ENCODE data around the gene LRATD1.
A peak's percentile ranks its signal among the peaks of the same experiment; 100 is the strongest.
"Not testable (repeated sequence)": the region's sequence is repeated elsewhere in the genome, so short reads cannot be mapped to it uniquely, and the experiment has no call there.

Gene LRATD1, protein sequence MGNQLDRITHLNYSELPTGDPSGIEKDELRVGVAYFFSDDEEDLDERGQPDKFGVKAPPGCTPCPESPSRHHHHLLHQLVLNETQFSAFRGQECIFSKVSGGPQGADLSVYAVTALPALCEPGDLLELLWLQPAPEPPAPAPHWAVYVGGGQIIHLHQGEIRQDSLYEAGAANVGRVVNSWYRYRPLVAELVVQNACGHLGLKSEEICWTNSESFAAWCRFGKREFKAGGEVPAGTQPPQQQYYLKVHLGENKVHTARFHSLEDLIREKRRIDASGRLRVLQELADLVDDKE

GRCh38 chr2:14632133-14632936 is at the start of gene LRATD1:
LRATD1 (plus strand) TSS chr2:14632717; CDS start chr2:14633980, 1,263 bp downstream.
- peak; percentile 87 for DNase-seq (ENCODE audit: low spot score)
- FAIRE-seq: peak; percentile 17

DNA sequence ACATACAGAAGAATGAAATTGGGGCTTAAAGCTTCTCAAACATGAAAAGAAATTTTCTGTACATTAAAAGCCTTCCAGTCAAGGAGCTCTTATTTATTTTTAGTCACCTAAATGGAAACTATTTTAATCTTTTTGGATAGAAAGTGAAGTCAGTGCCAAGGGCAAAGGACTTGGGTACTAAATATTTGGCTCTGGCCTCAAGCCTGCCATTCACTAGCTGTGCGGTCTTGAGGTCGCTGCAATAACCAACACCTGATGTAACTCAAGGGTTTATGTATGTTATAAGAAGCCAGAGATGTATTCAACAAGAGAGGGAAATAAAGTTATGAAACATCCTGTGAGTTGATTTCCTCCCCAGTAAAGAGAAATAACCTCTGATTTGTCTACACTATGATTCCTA is 49.5 kb upstream of the LRATD1 start:
- FAIRE-seq (no peak), DNase-seq (ENCODE audit: low spot score) (no peak)

DNA sequence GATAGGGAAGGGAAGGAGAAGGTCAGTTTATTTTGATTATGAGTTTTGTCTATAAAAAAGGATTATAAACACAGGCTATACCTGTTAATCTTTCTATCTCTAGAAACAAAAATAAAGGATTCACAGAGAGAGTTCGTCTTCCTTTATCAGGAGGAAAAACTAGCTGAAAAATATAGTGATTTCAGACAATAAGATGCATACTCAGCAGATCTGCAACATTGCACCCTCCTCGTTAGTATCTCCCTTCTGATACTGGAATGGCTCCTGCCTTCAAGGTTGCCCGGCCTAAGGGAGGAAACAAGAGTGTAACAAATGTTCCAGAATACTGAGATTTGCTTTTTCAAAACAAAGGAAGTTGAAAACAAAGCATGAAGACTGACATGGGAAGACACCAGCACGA is 48.7 kb upstream of the LRATD1 start:
- no peak for FAIRE-seq
- DNase-seq (ENCODE audit: low spot score): no peak

DNA sequence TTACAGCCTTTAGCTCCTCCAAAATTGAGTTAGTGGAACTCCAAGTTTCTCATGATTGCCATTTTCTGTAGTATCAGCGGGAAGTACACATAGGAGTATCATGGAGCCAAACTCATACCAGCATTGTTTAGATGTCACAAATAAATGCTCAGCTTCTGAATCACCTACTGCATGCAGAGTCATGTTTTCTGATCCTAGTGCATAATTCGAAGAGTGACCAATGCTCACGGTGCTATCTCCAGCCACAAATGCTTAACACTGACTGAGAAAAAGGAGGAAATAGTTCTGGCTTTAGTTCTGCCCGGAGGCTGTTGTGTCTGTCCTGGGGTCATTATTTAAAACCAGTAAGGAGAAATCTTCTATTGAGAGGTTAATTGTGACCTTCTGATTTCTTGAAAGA is 45.4 kb upstream of the LRATD1 start:
- DNase-seq (ENCODE audit: low spot score) (peak; percentile 21), FAIRE-seq (no peak)

- DNase-seq (ENCODE audit: low spot score) (no peak), FAIRE-seq (no peak)
Measured at GRCh38 chr2:14601156-14601770, 31.3 kb upstream of the LRATD1 start.

DNA sequence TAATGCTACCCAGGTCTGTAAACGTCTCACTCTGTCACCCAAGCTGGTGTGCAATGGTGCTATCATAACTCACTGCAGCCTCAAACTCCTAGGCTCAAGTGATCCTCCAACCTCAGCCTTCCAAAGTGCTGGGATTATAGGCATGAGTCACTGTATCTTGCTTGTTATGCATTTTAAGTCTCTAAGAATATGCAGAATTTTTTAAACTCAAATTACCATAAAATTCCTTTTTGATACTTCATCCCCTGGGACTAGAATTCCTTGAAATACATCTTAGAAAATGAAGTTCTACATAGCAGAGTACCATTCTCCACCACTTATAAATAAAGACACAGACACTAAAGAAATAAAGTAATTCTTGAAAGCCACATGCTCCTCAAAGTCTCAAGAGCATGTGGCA is 30.2 kb upstream of the LRATD1 start:
- DNase-seq (ENCODE audit: low spot score) (no peak), FAIRE-seq (no peak)

DNA sequence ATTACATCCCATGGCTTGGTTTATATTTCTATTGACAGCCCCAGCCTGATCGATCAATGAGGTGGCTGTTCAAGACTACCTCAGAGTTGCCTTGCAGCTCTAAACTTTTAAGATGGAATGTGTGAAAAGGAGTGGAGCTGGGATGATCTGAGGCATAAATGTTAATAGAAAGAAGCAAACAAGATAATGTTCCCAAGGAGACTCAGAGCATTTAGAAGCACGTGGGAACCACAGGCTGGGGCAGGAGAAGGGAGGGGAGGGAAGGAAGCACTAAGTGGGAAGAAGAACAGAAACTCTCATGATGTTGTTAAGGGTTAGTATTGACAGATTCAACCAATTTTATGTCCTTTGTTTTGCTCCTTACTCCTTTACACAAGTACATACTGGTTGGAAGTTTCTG is 28.8 kb upstream of the LRATD1 start:
- no peak for DNase-seq (ENCODE audit: low spot score)
- no peak for FAIRE-seq

GRCh38 chr2:14608245-14608644 is 24.3 kb upstream of the LRATD1 start:
- FAIRE-seq (no peak), DNase-seq (ENCODE audit: low spot score) (no peak)

DNA sequence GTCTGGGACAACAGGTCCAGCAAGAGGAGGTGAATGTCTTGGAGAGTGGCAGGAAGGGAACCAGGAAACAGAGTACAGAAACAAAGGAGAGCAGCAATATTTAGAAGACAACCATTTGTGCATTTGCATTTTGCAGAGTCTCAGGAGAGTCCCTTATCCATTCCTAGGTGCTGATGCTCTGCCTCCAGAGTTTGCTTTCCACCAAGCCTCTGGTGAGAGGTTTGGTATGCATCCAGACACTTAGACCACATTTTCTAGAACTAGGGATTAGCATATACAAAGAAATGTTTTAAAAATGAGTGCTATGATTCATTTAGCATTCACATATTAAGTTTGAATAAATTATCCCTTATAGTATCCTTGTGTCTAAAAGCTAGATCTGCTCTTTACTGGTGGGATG is 18.5 kb upstream of the LRATD1 start:
- no peak for DNase-seq (ENCODE audit: low spot score)
- FAIRE-seq: no peak

- FAIRE-seq (no peak), DNase-seq (ENCODE audit: low spot score) (no peak)
Measured at GRCh38 chr2:14615121-14615520, 17.4 kb upstream of the LRATD1 start.

- FAIRE-seq: no peak
- DNase-seq (ENCODE audit: low spot score): no peak
Measured at GRCh38 chr2:14615760-14616159, 16.8 kb upstream of the LRATD1 start.

DNA sequence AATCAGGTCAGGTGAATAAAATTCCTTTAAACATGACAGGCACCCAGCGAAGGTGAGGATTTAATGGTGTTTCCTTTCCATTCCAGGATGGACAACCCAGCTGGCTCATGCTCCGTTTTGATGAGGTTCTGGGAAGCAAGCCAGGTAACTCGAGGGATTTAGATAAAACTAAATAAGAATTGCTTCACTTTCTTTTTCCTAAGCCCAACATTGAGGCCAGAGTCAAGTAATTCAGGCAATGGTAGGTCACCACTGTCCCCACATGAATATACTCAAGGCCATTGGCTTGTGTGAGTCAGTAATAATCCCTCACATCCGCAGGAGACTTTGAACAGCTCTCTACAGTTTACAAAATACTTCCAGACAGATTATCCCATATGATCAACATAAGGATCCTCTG is 16.2 kb upstream of the LRATD1 start:
- DNase-seq (ENCODE audit: low spot score) (no peak), FAIRE-seq (no peak)

DNA sequence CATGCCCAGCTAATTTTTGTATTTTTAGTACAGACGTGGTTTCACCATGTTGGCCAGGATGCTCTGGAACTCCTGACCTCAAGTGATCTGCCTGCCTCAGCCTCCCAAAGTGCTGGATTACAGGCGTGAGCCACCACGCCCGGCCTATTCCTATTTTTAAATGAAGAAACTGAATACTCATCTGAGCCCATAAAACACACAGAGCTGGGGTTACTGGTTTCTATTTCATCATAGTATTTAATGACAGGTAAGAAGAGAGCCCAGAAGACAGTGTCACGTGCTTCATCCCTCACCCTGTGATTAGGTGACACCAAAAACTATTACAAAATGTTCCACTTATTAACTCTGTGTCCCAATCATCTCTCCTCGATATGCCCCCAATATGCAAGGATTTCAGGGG is 15.6 kb upstream of the LRATD1 start:
- DNase-seq (ENCODE audit: low spot score) (no peak), FAIRE-seq (no peak)

DNA sequence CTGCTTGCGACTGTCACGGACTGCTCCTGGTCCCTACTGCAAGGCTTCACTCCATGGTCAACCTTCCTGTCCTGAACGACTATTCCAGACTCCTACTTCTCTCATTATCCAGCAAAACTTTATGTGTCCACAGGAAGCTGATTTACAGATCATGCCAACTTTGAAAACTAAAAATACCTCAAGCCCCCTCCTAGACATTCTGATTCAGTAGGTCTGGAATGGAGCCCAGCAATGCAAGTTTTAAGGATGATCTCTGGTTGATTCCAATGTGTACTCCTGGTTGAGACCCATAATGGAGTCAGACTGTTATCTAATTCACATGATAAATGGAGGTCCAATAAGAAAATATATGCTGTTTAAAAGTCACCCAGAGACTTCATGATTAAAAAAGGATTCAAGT is 13.1 kb upstream of the LRATD1 start:
- no peak for FAIRE-seq
- no peak for DNase-seq (ENCODE audit: low spot score)

DNA sequence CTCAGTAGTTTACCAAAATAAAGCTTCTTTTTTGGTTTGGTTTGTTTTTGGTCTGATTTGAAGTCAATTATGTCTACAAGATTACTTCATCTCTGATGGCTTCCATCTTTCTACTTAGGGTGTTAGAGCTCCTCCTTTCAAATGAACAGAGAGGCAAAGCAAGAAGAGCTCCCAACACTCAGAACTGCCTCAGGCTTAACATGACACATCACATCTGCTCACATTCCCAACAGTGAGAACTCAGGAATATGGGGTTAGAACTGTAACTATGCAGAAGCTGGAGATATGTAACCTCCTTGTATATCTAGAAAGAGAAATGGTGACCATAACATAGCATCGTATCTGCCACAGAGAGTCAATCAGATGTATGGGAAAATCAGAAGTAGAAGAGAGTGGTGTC is 11.4 kb upstream of the LRATD1 start:
- FAIRE-seq (no peak), DNase-seq (ENCODE audit: low spot score) (no peak)

GRCh38 chr2:14621906-14622549 is 10.5 kb upstream of the LRATD1 start:
- FAIRE-seq (no peak), DNase-seq (ENCODE audit: low spot score) (no peak)

DNA sequence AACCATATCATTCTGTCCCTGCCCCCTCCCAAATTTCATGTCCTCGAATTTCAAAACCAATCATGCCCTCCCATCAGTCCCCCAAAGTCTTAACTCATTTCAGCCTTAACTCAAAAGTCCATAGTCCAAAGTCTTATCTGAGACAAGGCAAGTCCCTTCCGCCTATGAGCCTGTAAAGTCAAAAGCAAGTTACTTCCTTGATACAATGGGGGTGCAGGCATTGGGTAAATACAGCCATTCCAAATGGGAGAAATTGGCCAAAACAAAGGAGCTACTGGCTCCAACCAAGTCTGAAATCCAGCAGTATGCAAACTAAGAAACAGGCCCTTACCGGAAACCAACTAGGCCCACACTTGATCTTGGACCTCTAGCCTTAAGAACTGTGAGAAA is 10.0 kb upstream of the LRATD1 start:
- not testable (repeated sequence) for DNase-seq (ENCODE audit: low spot score); FAIRE-seq

GRCh38 chr2:14623237-14623636 is 9.3 kb upstream of the LRATD1 start:
- FAIRE-seq (no peak), DNase-seq (ENCODE audit: low spot score) (no peak)

DNA sequence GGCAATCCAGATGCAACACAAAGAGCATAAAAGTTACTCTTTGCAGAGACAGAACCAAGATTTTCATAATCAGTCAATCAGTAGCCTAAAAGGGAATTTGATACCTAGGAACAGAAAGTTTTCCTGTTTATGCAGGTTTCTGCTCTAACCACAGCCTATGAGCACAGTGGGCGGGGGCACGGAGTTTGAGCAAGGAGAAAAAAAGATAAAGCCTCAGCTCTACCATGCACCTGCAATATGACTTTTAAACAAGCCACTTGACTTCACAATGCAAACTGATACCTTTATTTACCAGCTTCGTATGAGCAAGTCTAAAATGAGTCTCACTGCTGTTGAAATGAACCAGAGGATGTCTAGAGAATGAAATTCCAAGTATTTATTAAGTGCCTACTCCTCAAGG is 5.6 kb upstream of the LRATD1 start:
- FAIRE-seq (no peak), DNase-seq (ENCODE audit: low spot score) (no peak)

DNA sequence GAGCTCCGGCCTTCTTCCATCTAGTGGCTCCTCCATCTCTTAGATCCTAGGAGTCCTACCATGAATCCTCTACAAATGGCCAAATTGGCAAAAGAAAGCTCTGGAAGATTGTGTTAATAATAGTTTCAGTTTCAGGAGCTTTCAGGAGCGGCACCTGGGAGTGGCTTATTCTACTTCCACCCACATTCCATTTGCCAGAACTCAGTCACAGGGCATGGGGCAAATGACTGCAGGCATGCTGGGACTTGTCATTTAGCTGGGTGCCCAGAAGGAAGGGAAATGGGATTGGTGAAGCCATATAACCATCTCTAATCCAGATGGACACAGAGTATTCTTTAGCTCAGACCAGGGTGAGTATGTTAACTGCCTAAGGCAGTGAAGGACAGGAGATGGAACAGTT is 3.6 kb upstream of the LRATD1 start:
- peak; percentile 35 for DNase-seq (ENCODE audit: low spot score)
- no peak for FAIRE-seq

DNA sequence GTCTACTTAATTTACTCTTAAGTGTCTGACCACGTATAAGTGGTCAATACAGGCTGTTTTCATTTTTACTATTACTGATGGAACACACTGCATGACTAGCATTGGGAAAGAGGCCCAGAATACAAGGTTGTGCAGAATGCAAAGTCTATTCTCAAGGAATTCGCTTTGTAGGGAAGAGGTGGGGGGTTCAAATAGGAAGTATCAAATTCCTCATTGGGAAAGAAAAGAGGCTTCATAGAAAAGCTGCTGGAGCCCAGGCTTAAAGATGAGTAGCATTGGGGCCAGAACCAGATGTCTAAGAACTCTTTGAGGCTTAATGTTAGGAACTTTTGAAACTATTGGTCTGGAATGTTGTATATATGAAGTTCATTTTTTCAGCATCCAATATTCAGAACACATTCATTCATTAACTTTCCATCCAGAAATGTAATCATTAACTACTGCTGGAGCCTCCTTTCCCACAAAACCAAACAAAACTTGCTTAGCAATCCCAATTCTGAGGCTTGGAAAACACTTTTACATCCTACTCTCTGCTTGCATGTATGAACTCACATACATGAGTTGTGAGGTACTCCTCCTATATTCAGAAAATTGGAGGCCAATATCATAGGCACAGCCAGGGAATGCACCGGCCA is 994 bp upstream of the LRATD1 start:
- FAIRE-seq: no peak
- DNase-seq (ENCODE audit: low spot score): no peak

- FAIRE-seq (peak; percentile 50), DNase-seq (ENCODE audit: low spot score) (no peak)
Measured at GRCh38 chr2:14633061-14633460, 544 bp downstream of the LRATD1 start.

Data from urothelium cell line (cell line).